OCI-LY7 (cell line): ENCODE measurements around the gene PDAP1. TPM values are rescaled to one million over a fixed set of nuclear protein-coding genes. Genes with fewer than 3 reads are reported as not detected.

Source experiments
- BruUV-seq: library from RNA; stranded (reverse); fragments of 400-500 nt; replicated peaks from 2 replicates; lab custom pipeline; 2021; lab: Mats Ljungman, UMichigan
- CTCF ChIA-PET: fragments of 300-600 bp; sonication (Branson Sonifier 250); formaldehyde crosslinking; loops from one replicate; lab custom pipeline; 2022; ENCODE audit warnings: antibody characterized with exemption; ENCODE audit not compliant: unreplicated experiment; lab: Charles Lee
- POLR2A ChIA-PET: fragments of 300-600 bp; sonication (Branson Sonifier 250); formaldehyde crosslinking; loops from one replicate; lab custom pipeline; 2022; ENCODE audit warnings: antibody characterized with exemption; lab: Charles Lee
- DNase-seq: peaks from one replicate; pipeline ENCODE4 v3.0.0-alpha.2; 2015; ENCODE audit warnings: low spot score
- H2AFZ ChIP-seq: fragments of 200-600 bp; sonication (generic), shearing (Covaris generic); 2 replicates; pipeline ENCODE4 v1.6.1; 2014; ENCODE audit warnings: mild to moderate bottlenecking, antibody characterized with exemption, low read length, moderate library complexity
- H3K27ac ChIP-seq: fragments of 200-600 bp; sonication (generic); 2 replicates; pipeline ENCODE4 v1.5.1; 2014; ENCODE audit warnings: mixed run types, low read depth, mild to moderate bottlenecking, moderate library complexity, low read length, inconsistent platforms; ENCODE audit not compliant: poor library complexity, severe bottlenecking
- H3K36me3 ChIP-seq: fragments of 200-600 bp; sonication (generic); 2 replicates; pipeline ENCODE4 v1.6.1; 2014; ENCODE audit warnings: mild to moderate bottlenecking, antibody characterized with exemption, low read length, moderate library complexity, mixed read lengths; ENCODE audit not compliant: insufficient read depth
- H3K4me1 ChIP-seq: fragments of 200-600 bp; sonication (generic); 2 replicates; pipeline ENCODE4 v1.5.1; 2014; ENCODE audit warnings: mild to moderate bottlenecking, low read length; ENCODE audit not compliant: insufficient read depth, poor library complexity, severe bottlenecking
- H3K4me2 ChIP-seq: fragments of 200-600 bp; sonication (generic); 2 replicates; pipeline ENCODE4 v1.6.1; 2014; ENCODE audit warnings: mild to moderate bottlenecking, low read length
- H3K4me3 ChIP-seq: fragments of 200-600 bp; sonication (generic); 2 replicates; pipeline ENCODE4 v1.5.1; 2014; ENCODE audit warnings: mild to moderate bottlenecking, low read depth, low read length; ENCODE audit not compliant: poor library complexity, severe bottlenecking
- H3K79me2 ChIP-seq: fragments of 200-600 bp; sonication (generic); 2 replicates; pipeline ENCODE4 v1.6.1; 2016; ENCODE audit warnings: low read depth, mild to moderate bottlenecking, low read length, moderate library complexity, mixed read lengths; ENCODE audit not compliant: insufficient read depth
- H3K9me2 ChIP-seq: fragments of 200-600 bp; sonication (generic); 2 replicates; pipeline ENCODE4 v1.6.1; 2016; ENCODE audit warnings: mild to moderate bottlenecking, low read length, mixed read lengths; ENCODE audit not compliant: insufficient read depth
- H3K9me3 ChIP-seq: fragments of 200-600 bp; sonication (generic); 2 replicates; pipeline ENCODE4 v1.6.1; 2014; ENCODE audit warnings: mild to moderate bottlenecking, mixed run types, low read length, mixed read lengths
- H4K20me1 ChIP-seq: fragments of 200-600 bp; sonication (generic); 2 replicates; pipeline ENCODE4 v1.6.1; 2014; ENCODE audit warnings: mild to moderate bottlenecking, antibody characterized with exemption, low read length, moderate library complexity, mixed read lengths; ENCODE audit not compliant: insufficient read depth
- EZH2phosphoT487 ChIP-seq: fragments of 200-600 bp; sonication (generic); IDR thresholded peaks from 2 replicates; pipeline ENCODE4 v1.6.1; 2018; ENCODE audit warnings: low read depth, borderline replicate concordance, mild to moderate bottlenecking, mixed run types, antibody characterized with exemption, low read length, moderate library complexity, mixed read lengths
- intact Hi-C: fragments of 100-400 bp; cut with micrococcal nuclease; formaldehyde crosslinking; loops from one replicate; pipeline ENCODE4 v1.10.0; 2022; ENCODE audit not compliant: unreplicated experiment
- total RNA-seq, 2 experiments: library from RNA; depleted of rRNA in 1 of 2; stranded (reverse); fragments of >200 nt in 1 of 2; shearing (Covaris generic) in 1 of 2; gene quantifications; 2 replicates each; pipeline ENCODE4 v1.2.3, GENCODE V29; 2014 to 2022
- TF ChIP-seq, protein P1 (sequence below): fragments of 200-600 bp; sonication (generic); conservative IDR thresholded peaks from 2 replicates; pipeline ENCODE4 v1.5.1; 2014; ENCODE audit warnings: mild to moderate bottlenecking, antibody characterized with exemption, low read length, moderate library complexity, mixed read lengths

The PDAP1 gene
- total RNA-seq, 2 experiments from 2014 or later: 33.7 to 135 TPM

DNA sequence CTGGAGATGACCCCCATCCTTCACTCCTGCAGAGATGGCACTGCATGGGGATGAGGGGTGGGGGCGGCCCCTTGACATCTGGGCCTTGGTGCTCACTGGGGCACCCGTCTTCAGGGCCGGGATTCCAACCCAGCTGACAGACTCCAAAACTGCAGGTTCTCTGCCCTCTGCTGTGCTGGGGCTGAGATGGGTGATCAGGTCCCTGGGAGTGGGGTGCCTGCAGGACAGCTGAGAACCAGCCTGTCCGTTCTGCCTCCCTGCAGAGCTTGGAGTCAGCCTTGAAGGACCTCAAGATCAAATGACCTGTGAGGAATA, 14.3 kb downstream of the PDAP1 start:
- Histone ChIP-seq H3K27ac (no peak overlapping the region), H4K20me1 (peaks cover 6% of the 10 kb centered on the region; the same call in 1 of the 2 replicates), H3K4me2 (no peak overlapping the region), H2AFZ (no peak overlapping the region), H3K79me2 (no peaks in the 10 kb centered on the region), H3K4me1 (peaks cover 15% of the 10 kb centered on the region), H3K9me3 (no peaks in the 10 kb centered on the region), H3K4me3 (no peak overlapping the region), H3K36me3 (peaks cover 97% of the 10 kb centered on the region), H3K9me2 (no peaks in the 10 kb centered on the region)
- ChIA-PET CTCF (no interaction called here), POLR2A (interaction anchor here (1.4 to 1.6 kb wide), 2 partner anchors 11 to 13 kb away, joined by 3 to 5 read pairs; no protein-coding TSS in a partner anchor)
- no TSS peak for BruUV-seq
- no peak for DNase-seq
- intact Hi-C loops: no loop called here
- no peak for TF ChIP-seq EZH2phosphoT487
- TF ChIP-seq, protein P1, sequence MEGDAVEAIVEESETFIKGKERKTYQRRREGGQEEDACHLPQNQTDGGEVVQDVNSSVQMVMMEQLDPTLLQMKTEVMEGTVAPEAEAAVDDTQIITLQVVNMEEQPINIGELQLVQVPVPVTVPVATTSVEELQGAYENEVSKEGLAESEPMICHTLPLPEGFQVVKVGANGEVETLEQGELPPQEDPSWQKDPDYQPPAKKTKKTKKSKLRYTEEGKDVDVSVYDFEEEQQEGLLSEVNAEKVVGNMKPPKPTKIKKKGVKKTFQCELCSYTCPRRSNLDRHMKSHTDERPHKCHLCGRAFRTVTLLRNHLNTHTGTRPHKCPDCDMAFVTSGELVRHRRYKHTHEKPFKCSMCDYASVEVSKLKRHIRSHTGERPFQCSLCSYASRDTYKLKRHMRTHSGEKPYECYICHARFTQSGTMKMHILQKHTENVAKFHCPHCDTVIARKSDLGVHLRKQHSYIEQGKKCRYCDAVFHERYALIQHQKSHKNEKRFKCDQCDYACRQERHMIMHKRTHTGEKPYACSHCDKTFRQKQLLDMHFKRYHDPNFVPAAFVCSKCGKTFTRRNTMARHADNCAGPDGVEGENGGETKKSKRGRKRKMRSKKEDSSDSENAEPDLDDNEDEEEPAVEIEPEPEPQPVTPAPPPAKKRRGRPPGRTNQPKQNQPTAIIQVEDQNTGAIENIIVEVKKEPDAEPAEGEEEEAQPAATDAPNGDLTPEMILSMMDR: no peak

DNA sequence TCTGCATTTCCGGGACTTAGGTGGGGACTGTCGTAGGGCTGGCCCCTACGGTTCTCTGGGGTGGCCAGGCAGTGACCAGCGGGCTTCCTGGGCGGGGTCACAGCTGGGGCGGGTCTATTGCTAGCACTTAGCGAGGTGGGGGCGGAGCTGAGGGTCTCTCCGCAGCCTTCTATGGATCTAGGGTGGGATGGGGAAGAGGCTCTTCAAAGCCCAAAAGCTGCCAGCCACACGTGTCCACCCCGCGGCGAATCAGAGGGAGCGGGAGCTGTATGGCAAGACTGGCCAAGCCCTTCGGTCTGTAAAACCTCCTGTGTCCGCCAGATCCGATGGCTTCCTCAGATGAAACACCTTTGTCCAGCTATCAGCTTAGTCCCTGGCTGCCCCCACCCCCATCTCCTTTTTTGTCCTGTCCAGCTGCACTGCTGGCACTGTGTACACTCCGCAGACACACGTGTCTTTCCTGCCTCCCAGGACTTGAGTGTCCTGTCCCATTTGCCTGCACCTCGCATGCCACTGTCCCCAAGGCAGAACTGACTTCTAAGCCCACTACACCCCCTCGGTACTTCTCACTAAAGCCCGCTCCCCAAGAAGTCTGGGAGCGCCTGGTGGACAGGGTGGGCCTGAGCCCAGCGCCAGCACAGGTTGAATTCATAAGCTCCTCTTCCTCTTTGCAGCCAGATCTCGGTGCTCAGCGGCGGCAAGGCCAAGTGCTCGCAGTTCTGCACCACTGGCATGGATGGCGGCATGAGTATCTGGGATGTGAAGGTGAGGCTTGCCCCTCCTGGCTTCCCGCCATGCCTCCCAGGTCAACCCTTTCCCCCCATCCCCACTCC, 14.8 kb downstream of the PDAP1 start:
- TF ChIP-seq, protein P1: no peak
- no peak for TF ChIP-seq EZH2phosphoT487
- H3K4me1 ChIP-seq: peaks cover 15% of the 10 kb centered on the region
- H3K4me3 ChIP-seq: peak overlapping the region; percentile 41
- peaks cover 92% of the 10 kb centered on the region for H3K36me3 ChIP-seq
- BruUV-seq: no TSS peak
- H3K79me2 ChIP-seq: no peaks in the 10 kb centered on the region
- H4K20me1 ChIP-seq: peaks cover 6% of the 10 kb centered on the region; the same call in 1 of the 2 replicates
- no peak overlapping the region for H2AFZ ChIP-seq
- intact Hi-C loops: no loop called here
- H3K9me3 ChIP-seq: no peaks in the 10 kb centered on the region
- H3K27ac ChIP-seq: no peak overlapping the region
- H3K9me2 ChIP-seq: no peaks in the 10 kb centered on the region
- ChIA-PET POLR2A (interaction anchor here (1.4 kb wide), 1 partner anchor 11 kb away, joined by 3 read pairs; no protein-coding TSS in a partner anchor), CTCF (interaction anchor here (1.1 kb wide), 1 partner anchor 17 kb away, joined by 6 read pairs; no protein-coding TSS in a partner anchor)
- H3K4me2 ChIP-seq: peak overlapping the region; percentile 57
- DNase-seq: no peak
